Hair follicle dermal papilla cell (primary cell): ENCODE results near the gene KRTAP19-4. TPM values are rescaled to one million over a fixed set of nuclear protein-coding genes. Genes with fewer than 3 reads are reported as not detected.

ENCODE experiments used
- small RNA-seq: library from RNA; depleted of rRNA; stranded (forward); fragments of <200 nt; gene quantifications from one replicate; pipeline ENCODE3, GENCODE V24; 2012
- total RNA-seq: library from RNA; depleted of rRNA; stranded (reverse); fragments of >200 nt; gene quantifications from 2 replicates; pipeline ENCODE4 v1.2.3, GENCODE V29; 2012

KRTAP19-4 gene, protein sequence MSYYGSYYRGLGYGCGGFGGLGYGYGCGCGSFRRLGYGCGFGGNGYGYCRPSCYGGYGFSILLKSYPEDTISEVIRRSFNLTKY
- total RNA-seq = not detected in 2 replicates

DNA sequence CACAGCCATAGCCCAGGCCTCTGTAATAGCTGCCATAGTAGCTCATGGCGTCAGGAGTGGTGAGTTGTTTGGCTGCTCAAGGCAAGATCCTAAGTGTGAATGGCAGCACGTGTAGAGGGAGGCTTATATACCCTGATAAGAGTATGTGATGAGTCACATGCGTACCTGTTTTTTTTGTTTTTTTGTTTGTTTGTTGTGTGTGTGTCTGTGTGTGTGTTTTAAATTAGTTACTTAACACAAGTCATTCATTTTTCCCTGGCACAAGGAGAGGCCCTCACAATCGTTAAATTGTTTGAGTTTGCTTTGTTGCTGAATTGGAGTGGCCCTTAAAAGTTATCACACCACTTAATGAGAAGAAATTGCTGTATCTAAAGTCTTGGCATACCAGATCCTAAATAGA, at the start of gene KRTAP19-4:
Gene KRTAP19-4 (minus strand): TSS at position 101 of the 400 bp plus-strand sequence. CDS start 55 bp downstream, at position 46.

DNA sequence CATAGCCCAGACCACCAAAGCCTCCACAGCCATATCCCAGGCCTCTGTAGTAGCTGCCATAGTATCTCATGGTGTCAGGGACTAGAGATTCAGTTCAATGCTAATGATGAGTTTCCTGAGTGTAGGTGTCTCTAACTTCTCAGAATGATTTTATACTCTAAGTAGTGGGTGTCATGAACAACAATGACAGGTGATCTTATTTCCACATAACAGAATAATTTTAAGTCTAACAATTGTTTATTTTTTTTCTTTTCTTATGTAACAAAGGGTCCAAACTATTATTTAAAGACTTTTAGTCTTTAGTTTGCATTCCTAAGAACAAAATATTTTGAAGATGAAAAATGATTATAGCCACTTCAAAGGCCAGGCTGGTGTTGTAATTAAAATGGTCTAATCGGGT, 44.8 kb upstream of the KRTAP19-4 start, which contains the start of gene KRTAP19-6:
Gene KRTAP19-6 (minus strand): TSS at position 101 of the 400 bp plus-strand sequence. CDS start 31 bp downstream, at position 70.

DNA sequence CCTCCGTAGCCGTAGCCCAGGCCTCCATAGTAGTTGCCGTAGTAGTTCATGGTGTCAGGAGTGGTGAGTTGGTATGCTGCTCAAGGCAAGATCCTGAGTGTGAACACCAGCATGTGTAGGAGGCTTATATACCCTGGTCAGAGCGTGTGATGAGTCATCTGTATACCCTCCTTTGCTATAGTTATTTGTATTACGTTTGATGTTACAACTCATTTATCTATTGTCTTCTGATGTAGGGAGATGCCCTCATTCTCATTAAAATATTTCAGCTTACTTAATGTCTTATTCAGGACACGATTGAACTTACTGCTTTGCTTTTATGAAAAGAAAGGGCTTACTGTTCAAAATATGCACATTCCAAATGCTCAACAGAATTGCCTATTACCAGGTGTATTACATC, 5.1 kb upstream of the KRTAP19-4 start, which contains the start of gene KRTAP19-5:
Gene KRTAP19-5 (minus strand): TSS at position 101 of the 400 bp plus-strand sequence. CDS start 51 bp downstream, at position 50.

DNA sequence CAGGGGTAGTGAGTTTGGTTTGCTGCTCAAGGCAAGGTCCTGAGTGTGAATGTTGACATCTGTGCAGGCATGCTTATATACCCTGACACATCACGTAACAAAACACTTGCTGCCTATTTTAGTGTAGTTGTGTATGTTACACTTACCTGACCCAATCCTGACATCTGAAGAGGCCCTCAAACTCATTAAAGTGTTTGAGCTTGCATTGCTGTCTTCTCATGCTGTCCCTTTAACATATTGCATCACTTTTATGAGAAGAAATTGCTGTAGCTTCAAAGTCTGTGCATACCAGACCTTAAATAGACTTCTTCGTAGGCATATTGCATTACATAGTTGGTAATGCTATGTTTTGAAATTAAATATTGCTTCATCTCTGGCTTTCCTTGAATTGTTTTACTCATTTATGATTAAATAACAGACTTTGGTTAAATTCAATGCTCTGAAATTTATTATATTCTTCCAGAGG, 5.0 kb downstream of the KRTAP19-4 start, which contains the start of gene KRTAP19-3:
Gene KRTAP19-3 (minus strand): TSS at position 51 of the 466 bp plus-strand sequence. CDS start 56 bp downstream, outside the sequence.

DNA sequence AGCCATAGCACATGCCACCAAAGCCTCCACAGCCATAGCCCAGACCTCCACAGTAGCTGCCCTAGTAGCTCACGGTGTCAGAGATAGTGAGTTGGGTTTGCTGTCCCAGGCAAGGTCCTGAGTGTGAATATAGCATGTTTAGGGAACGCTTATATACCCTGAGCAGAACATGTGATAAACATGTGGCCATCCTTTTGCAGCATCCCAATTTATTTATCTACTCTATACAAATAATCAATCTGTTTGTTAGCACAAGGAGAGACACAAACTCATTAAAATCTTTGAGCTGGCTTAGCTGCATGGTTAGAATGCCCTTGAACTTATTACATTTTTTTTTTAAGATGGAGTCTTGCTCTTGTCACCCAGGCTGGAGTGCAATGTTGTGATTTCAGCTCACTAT, 9.6 kb downstream of the KRTAP19-4 start, which contains the start of gene KRTAP19-2:
Gene KRTAP19-2 (minus strand): TSS at position 101 of the 400 bp plus-strand sequence. CDS start 88 bp downstream, at position 13.

DNA sequence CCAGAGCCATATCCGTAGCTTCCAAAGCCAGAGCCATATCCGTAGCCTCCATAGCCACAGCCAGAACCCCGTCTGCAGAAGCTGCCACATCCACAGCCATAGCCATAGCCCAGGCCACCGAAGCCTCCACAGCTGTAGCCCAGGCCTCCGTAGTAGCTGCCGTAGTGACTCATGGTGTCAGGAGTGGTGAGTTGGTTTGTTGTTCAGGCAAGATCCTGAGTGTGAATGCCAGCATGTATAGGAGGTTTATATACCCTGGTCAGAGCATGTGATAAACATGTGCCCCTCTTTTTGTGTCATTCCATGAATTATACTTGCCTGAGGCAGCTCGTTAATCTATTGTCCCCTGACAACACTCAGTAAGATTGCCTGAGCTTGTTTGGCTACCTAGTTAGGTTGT, 16.8 kb downstream of the KRTAP19-4 start, which contains the start of gene KRTAP19-1:
Gene KRTAP19-1 (minus strand): TSS at position 223 of the 400 bp plus-strand sequence. CDS start 50 bp downstream, at position 173.

Small RNA genes within 50 kb of the gene (small RNA-seq; reads per million reads assigned to genes)
- gene AP000567.1 = not detected
- not detected for gene KRTAP19-10P
- gene KRTAP19-11P = not detected
- gene KRTAP19-9P = not detected

Other genes with a start within 250 kb of the KRTAP19-4 start
- not detected in 2 replicates for gene KRTAP24-1, start 214.2 kb downstream of the KRTAP19-4 start, total RNA-seq
- not detected in 2 replicates for gene KRTAP25-1, start 207.7 kb downstream of the KRTAP19-4 start, total RNA-seq
- gene KRTAP26-1, start 176.8 kb downstream of the KRTAP19-4 start, total RNA-seq = not detected in 2 replicates
- gene KRTAP27-1, start 159.5 kb downstream of the KRTAP19-4 start, total RNA-seq = not detected in 2 replicates
- gene KRTAP23-1, start 148.6 kb downstream of the KRTAP19-4 start, total RNA-seq = not detected in 2 replicates
- gene KRTAP13-2, start 124.9 kb downstream of the KRTAP19-4 start, total RNA-seq = not detected in 2 replicates
- not detected in 2 replicates for gene KRTAP13-1, start 101.1 kb downstream of the KRTAP19-4 start, total RNA-seq
- not detected in 2 replicates for gene KRTAP13-3, start 71.2 kb downstream of the KRTAP19-4 start, total RNA-seq
- not detected in 2 replicates for gene KRTAP13-4, start 66.9 kb downstream of the KRTAP19-4 start, total RNA-seq
- gene KRTAP15-1, start 56.9 kb downstream of the KRTAP19-4 start, total RNA-seq = not detected in 2 replicates
- gene KRTAP19-1, start 16.8 kb downstream of the KRTAP19-4 start, total RNA-seq = not detected in 2 replicates
- gene KRTAP19-2, start 9.7 kb downstream of the KRTAP19-4 start, total RNA-seq = not detected in 2 replicates
- gene KRTAP19-3, start 5.2 kb downstream of the KRTAP19-4 start, total RNA-seq = not detected in 2 replicates
- gene KRTAP19-5, start 5.0 kb upstream of the KRTAP19-4 start, total RNA-seq = not detected in 2 replicates
- not detected in 2 replicates for gene KRTAP19-6, start 44.7 kb upstream of the KRTAP19-4 start, total RNA-seq
- not detected in 2 replicates for gene KRTAP19-7, start 64.1 kb upstream of the KRTAP19-4 start, total RNA-seq
- not detected in 2 replicates for gene KRTAP22-2, start 93.2 kb upstream of the KRTAP19-4 start, total RNA-seq
- gene KRTAP6-3, start 95.3 kb upstream of the KRTAP19-4 start, total RNA-seq = not detected in 2 replicates
- not detected in 2 replicates for gene KRTAP6-2, start 101.7 kb upstream of the KRTAP19-4 start, total RNA-seq
- not detected in 2 replicates for gene KRTAP22-1, start 103.9 kb upstream of the KRTAP19-4 start, total RNA-seq
- gene KRTAP6-1, start 116.8 kb upstream of the KRTAP19-4 start, total RNA-seq = not detected in 2 replicates
- not detected in 2 replicates for gene KRTAP20-1, start 119.3 kb upstream of the KRTAP19-4 start, total RNA-seq
- gene KRTAP20-4, start 123.5 kb upstream of the KRTAP19-4 start, total RNA-seq = not detected in 2 replicates
- not detected in 2 replicates for gene KRTAP20-2, start 138.0 kb upstream of the KRTAP19-4 start, total RNA-seq
- not detected in 2 replicates for gene KRTAP20-3, start 145.7 kb upstream of the KRTAP19-4 start, total RNA-seq
- gene KRTAP21-3, start 221.6 kb upstream of the KRTAP19-4 start, total RNA-seq = not detected in 2 replicates